ENCODE measurements around the gene UBE4A. TPM values are rescaled to one million over a fixed set of nuclear protein-coding genes. Genes with fewer than 3 reads are reported as not detected.
"Not testable (repeated sequence)": the region's sequence is repeated elsewhere in the genome, so short reads cannot be mapped to it uniquely, and the experiment has no call there.

The UBE4A gene
- total RNA-seq, 1 donor from 2014 or later, result 38.0 TPM

DNA sequence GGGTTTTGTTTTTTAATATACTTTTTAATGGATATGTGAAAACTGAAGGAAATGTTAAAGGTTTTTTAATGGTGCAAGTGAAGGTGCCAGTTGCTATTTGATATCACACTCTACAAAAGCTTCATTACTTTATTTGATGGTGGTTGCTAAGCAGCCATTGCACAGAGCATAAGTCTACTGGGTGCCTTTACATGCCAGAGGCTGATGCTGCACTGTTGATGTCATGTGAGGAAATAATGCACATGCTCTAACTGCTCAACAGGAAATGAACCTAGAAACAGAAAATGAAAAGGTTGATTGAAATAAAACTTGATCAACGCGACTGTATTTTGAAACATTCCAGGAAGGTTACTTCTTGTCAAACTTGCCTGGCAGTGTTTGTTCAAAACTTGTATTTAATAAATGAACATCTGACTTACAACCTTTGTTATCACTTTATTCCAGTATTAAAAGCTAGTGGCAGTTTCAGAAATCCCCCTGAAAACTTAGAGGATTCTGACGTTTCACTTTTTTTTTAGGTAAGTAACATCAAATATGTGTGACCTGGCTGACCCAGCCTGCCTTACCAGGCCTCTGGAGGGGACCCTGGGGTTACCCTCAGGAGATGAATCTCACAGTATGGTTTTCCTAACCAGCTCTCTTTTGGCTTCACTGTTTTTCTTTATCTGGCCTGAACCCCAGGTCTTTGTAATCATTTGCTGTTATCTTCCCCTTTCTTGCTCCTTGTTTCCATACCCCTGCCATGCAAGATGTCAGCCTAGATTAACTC, 39.6 kb downstream of the UBE4A start:
- no peak for DNase-seq (ENCODE audit: low spot score)

DNA sequence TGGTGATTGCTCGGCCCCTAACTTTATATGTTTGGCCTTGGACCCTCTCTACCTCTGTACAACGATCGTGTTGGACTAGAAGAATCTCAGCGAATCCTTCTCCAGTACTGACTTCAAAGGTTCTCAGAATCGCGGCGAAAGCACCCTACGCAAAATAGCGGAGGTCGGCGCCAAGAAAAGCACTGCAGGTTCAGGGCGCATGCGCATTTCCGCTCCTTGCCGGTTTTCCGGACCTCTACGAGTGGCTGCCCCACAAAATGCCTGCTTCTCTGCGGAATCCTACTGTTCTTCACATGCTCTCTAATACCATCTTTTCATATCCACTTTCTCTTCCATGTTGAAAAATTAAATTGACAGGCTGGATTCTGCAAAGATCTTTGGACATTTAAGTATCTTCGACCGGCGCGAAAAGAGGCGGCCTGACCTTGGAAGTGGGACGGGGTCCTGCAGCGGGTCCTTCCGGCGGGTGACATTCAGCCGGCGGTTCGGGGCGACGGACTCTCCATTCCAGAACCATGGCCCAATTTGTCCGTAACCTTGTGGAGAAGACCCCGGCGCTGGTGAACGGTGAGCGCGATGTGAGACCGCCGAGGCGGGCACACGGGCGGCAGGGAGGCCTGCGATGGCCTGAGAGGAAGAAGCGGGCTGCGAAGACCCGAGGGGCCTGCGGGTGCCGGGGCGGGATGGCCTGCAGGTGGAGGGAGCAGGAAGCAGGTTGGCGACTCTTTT, 41.9 kb downstream of the UBE4A start, which contains the start of gene ATP5MG:
ATP5MG (plus strand) TSS at position 456 of the 729 bp plus-strand sequence; CDS start at position 516, 60 bp downstream.
- peak; percentile 93 for DNase-seq (ENCODE audit: low spot score)

DNA sequence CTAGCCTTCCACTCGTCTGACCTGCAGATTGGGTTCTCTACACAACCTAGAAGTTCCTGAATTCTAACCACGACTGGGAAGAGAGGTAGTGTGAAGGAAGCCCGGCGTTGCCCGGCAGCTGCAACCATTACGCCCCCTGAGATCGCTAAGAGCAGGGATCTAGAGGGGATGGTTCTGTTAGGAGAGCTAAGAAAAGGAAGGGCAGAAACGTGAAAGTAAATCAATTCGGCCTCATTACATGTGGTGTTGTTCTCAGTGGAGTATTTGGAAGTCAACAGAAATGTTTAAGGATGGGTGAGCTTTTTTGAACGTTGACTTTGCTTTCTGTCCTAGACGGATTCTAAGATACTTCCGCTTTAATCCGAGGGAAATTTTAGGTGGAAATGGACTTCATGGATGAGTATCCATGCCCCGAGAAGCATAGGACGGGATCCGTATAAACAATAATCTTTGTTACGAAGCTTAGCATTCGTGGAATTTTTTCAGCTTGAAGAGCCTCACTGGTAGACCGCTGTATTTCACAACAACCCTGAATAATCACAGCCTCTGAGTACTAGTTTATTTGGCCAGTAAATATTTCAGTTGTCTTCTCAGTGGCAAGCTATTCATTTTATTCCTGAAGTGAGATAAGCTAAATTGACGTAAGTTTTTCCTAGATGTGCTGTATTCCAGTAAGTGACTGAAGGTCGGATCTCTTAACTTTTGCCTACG, 42.6 kb downstream of the UBE4A start:
- no peak for DNase-seq (ENCODE audit: low spot score)

DNA sequence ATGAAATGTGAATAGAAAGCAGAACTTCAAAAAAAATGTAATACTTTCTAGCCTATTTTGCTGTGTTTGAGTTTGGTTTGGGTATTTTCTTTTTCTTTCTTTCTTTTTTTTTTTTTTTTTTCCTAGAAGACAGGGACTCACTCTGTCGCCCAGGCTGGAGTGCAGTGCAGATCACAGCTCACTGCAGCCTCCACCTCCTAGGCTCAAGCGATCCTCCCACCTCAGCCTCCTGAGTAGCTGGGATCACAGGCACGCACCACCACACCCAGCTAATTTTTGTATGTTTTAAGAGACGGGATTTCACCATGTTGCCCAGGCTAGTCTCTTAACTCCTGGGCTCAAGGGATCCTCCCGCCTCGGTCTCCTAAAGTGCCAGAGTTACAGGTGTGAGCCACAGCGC, 43.2 kb downstream of the UBE4A start:
- not testable (repeated sequence) for DNase-seq (ENCODE audit: low spot score)

DNA sequence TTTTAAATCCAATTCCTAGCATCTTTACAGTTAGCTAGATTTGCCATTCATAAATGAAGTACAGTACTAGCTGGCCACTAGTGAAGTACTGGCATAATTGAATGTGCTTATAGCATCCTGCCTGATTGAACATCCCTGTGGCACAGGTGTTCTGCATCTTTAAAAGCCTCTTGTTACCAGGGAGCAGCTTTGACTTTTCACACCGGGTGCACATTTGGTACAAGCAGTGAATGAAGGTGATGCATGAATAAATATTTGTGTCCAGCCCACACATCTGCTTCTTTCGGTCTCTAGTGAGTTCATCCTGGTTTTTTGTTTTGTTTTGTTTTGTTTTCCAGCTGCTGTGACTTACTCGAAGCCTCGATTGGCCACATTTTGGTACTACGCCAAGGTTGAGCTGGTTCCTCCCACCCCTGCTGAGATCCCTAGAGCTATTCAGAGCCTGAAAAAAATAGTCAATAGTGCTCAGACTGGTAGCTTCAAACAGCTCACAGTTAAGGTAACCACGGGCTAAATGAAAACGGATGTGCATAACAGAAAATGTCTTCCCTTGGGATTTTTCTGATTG, 47.3 kb downstream of the UBE4A start:
- DNase-seq (ENCODE audit: low spot score), result no peak

DNA sequence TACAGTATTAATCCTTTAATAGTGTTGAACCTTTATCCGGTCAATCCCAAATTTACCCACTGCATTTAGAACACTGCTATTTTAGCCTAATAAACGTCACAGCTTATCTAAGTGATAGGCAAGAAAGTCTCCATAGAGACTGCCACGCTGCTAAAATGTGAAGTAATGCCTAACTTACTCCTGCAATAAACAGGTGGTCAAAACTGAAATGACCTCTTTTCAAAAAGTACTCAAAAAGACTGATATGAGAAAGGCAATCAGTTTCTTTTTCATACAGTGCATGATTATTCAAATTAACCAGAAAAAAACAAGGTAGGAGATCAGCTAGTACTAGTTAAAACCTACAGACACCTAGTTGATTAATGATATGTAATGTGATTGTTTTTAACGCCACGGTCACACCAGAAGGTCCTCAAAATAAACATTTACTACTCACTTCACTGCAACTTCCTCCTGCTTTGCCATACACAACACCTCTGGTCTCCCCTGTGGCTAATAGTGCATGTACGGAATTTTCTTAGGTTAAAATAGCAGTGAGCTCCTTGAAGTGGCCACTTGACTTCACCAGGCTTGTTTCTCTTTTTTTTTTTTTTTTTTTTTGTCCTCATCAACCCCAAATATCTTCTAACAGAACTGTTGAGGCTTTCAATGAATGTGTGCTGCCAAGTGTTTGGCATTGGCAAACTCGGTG, 50.8 kb downstream of the UBE4A start:
- DNase-seq (ENCODE audit: low spot score), result no peak

DNA sequence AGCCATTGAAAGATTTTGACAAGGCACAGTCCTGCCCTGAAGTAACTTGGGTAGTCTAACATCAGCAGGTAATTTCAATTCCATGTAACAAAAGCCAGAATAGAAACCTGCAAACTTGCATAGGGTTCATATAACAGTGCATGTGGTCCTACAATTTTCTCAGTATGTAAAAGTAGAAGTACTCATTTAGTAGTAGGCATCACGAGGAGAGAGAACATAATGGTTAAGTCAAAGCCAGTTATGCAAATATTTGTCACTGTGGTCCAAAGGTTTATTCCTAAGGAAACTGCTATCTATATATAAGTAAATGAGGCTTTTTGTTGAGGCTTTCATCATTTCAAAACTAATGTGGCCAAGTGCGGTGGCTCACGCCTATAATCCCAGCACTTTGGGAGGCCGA, 52.1 kb downstream of the UBE4A start:
- DNase-seq (ENCODE audit: low spot score), result no peak

DNA sequence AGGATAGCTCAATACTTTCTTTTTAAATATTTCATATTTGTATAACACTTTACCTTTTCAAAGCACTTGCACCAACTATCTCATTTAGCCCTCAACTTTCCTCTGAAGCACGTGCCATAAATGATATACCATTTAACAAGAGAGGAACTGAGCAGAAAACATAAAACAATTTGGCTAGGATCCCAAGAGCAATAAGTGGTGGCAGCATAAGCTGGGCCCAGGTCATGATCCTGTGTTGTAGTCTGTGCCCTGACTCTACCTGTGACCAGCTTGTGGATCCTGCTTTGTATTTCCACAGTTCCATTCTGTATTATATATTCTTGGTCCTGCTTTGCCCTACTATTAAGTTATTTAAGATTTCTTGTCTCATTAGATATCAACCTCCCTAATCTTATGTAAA, 53.5 kb downstream of the UBE4A start:
- DNase-seq (ENCODE audit: low spot score), result no peak

DNA sequence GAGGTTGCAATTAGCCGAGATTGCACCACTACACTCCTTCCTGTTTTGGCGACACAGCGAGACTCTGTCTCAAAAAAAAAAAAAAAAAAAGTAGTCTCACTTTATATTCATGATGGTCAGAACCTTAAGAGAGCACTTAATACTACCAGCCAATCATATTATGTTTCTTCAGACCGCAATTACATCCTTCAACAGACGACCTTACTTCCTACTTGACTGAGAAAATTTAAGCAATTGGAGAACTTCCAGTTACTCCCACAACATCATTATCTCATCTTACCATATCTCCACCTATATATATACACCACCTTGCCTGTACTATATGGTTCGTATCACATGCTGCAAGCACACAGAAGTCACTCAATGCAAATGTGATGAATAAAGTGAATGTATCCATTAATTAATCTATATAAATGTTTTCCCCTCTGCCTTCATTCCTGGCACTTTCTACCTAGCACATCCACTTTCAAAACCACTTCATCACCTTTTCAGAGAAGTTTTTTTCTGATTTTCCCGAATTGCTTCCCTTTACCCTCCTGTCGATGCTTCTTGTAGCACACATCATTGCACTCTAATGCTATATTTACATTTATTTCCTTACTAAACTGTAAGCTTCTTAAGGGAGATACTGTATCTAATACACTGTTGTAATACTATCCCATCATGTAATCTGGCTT, 55.8 kb downstream of the UBE4A start:
- no peak for DNase-seq (ENCODE audit: low spot score)

DNA sequence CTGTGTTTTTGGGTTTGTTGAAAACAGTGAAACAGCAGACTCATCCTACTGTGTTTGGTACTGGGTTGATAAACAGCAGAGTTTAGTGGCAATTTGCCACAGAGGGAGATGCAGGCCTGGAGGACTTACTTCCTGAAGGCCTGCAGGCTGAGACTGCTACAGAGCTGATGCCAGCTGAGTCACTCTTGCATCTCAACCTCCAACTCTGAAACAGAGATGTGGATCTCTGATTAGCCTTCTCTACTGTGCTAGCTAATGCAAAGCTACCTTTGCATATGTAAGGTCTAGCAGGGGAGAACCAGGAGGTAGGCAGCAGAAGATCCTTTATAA, 56.3 kb downstream of the UBE4A start:
- peak; percentile 78 for DNase-seq (ENCODE audit: low spot score)

DNA sequence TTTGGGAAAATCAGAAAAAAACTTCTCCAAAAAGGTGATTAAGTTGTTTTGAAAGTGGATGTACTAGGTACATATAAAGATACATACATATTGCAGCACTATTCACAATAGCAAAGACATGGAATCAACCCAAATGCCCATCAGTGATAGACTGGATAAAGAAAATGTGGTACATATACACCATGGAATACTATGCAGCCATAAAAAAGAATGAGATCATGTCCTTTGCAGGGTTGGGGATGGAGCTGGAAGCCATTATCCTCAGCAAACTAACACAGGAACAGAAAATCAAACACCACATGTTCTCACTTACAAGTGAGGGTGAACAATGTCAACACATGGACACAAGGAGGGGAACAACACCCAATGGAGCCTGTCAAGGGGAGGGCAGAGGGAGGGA, 57.5 kb downstream of the UBE4A start:
- DNase-seq (ENCODE audit: low spot score), result not testable (repeated sequence)

DNA sequence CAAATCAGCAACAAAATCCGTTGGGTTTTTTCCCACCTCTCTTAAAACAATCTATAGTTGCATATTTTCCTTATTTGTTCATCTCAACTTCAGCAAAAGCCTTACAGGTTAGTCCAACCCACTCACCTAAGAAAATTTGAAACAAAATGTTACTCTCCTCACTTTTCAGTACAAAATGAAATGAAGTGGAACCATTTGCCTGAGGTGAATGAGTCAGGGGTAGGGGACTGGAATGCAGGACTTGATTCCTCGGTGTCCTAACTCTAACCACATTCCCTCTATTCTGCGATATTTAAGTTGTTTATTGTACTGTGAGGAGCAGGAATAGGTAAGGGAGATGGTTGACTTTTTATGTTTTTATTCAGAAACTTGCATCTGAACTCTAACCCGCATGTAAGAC, 58.4 kb downstream of the UBE4A start:
- DNase-seq (ENCODE audit: low spot score), result no peak

DNA sequence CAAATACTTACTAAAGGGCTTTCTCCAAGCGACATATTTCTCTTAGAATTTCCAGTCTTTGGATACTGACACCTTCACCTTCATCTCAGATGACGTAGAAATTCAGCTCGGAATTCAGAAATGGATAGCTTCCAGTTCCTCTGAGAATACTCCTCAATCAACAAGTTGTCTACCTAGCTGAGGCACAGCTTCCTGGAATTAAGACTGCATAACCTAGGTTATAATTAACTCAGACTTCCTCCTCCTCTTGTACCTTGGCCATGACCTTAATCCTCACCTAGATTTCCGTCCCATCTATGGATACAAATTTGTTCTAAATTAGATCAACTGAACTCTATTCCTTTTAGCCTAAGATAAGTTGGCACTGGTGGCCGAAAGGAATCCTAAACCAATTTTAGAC, 59.4 kb downstream of the UBE4A start:
- no peak for DNase-seq (ENCODE audit: low spot score)

DNA sequence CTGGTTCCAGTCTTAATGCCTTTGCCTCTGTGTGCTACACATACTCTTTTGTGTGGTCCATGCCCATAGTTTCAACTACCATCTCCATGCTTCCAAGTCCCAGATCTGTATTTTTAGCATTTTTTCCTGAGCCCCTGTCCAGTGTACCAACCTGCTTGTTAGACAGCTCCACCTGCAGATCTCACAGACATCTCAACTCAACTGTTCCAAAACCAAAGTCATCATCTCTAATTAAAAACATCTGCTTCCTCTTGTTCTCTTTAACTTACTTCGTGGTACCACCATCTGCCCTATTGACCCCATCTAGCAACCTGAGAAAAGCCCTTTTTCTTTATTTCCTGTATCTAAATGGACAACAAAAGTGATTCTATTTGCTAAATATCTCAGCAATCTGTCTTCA, 68.3 kb downstream of the UBE4A start:
- no peak for DNase-seq (ENCODE audit: low spot score)

DNA sequence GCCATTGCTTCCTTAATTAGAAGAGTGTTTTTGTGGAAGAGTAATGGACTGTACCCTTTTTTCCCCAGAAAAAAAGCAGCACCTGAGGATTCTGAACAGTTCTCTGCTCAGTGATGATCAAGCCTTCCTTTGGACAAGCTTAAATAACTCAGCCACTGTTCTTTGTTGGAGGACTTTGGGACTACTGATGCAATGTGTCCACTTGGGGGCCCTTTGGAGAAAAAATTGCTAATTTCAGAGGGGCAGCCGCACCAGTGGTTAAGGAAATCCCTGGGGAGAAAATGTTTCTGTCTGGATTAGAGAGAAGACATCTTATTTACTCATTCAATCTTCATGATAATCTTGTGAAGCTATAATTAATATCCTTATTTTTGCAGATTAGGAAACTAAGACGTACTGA, 71.6 kb downstream of the UBE4A start:
- no peak for DNase-seq (ENCODE audit: low spot score)

DNA sequence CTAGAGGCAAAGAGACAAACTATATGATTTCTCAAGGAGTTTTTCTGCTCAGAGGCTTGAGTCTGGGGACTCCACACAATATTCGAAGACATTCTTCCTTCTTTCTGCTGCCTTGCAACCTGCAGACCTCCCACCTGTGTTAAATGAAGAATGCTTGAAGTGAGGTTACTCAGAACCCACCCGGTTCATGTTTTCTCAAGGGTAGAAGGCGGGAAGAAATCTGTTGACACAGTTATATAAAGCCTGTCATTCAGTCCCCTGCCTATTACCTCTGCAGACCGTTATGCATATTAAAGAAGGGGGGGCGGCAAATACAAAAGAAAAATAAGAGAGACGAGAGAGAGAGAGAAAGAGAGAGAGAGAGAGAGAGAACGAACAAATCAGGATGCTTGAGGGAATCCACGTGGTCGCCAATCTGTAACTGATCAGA, 74.7 kb downstream of the UBE4A start:
- DNase-seq (ENCODE audit: low spot score), result peak; percentile 19

DNA sequence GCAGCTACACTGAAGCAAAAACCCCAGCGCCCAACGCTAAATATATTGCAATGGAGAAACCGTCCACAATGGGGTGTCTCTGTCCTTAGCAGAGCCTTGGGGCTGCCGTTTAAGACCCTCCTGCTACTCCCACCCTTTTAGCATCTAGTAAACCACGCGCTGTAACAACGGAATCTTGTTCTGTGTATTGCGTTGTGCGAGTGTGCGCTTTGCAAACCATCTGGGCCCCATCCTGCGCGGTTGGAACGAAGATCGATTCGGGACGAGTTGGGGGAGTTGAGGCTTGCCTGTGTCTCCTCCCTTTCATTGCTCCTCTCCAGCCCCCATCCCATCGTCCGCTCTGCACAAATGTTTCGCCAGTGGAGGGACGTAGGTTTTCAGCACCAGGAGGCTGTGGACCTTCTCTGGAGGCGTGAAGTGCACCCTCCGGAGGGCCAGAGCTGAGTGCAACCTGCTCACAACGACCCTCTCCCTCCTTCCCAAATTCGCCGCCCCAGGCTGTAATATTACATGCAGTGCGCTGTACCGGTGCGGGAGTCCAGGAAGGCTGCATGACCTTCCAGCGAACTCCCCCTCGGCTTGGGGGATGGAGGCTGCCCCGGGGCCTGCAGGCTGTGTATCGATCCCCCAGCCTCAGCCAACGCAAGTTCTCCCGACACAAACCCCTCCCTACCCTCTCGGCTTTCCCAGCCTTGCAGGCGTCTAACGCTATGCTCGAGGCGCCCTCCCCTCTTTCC, 75.3 kb downstream of the UBE4A start:
- peak; percentile 17 for DNase-seq (ENCODE audit: low spot score)

DNA sequence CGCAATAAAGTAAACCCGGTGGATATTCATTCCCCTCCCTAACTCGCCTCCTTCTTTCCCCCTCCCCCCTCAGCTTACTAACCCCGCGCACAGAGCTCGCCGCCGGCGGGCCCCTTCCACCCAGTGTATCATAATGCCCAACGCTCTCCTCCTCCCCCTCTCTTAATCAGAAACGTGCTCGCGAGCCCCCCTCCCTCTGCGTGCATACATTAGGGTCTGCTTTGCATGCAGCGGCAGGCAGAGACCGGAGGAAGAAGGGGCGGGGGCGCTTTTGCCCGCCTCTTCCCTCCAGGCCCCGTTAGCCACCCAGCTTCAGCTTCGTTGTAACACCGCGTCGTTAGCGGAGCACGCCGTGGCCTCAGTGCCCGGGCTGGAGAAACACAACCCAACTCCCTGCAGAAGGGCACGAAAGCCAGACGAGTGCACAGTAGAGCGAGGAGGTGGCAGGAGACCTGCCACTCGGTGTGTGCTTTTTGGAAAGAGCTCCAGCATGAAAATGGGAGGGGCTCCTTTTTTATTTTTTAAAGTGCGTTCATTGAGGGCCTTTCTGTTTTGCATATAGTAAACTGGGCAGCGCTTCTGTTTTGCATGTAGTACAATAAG, 76.0 kb downstream of the UBE4A start:
- DNase-seq (ENCODE audit: low spot score), result peak; percentile 24

DNA sequence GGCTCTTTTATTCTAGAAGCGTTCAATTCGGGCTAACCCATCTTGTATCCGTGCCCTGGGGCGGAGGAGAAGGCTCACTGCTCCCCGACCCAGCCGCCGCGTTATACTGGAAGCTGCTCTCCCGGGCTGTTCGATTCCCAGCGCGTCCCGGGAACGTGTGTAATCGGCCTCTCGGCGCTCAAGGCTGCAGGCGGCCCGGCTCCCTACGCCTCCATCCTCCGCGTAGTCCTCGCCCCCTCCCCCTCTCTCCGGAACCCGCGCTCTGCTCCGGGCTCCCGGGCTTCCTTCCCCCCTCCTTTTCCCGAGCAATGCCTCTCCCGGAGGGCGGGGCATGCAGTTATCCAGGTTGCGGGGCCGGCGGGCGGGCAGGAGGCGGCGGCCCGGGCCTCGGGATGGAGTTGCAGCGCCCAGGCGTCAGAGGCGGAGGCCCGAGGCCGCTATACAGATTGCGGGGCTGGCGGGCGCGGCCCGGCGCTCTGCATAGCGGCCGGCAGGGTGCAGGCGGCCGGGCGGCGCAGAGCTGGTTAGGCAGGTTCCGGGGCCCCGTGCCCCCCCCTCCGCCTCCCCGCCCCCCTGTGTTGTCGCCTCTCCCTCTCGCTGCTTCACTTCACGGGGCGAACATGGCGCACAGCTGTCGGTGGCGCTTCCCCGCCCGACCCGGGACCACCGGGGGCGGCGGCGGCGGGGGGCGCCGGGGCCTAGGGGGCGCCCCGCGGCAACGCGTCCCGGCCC, 76.7 kb downstream of the UBE4A start, which contains the start of gene KMT2A:
KMT2A (plus strand) TSS at position 600 of the 732 bp plus-strand sequence; CDS start at position 621, 21 bp downstream.
- peak; percentile 98 for DNase-seq (ENCODE audit: low spot score)
